Neural crest cell (in vitro differentiated cells): ENCODE results near the gene PLXDC2. TPM values are rescaled to one million over a fixed set of nuclear protein-coding genes. Genes with fewer than 3 reads are reported as not detected.

Experiments
- DNase-seq: peaks from one replicate; pipeline ENCODE4 v3.0.0; 2021; ENCODE audit warnings: low read depth, mixed read lengths, low spot score
- H3K27ac Mint-ChIP-seq: one replicate; pipeline ENCODE4 v1.8.0; 2021; ENCODE audit warnings: mild to moderate bottlenecking, mixed read lengths; ENCODE audit not compliant: unreplicated experiment
- H3K27me3 Mint-ChIP-seq: 2 replicates; pipeline ENCODE4 v1.8.0; 2021; ENCODE audit warnings: low read depth, mild to moderate bottlenecking, mixed read lengths
- H3K36me3 Mint-ChIP-seq: 2 replicates; pipeline ENCODE4 v1.8.0; 2021; ENCODE audit warnings: low read depth, mild to moderate bottlenecking, mixed read lengths
- H3K4me1 Mint-ChIP-seq: 2 replicates; pipeline ENCODE4 v1.8.0; 2021; ENCODE audit warnings: mixed read lengths
- H3K4me3 Mint-ChIP-seq: one replicate; pipeline ENCODE4 v1.8.0; 2021; ENCODE audit warnings: mild to moderate bottlenecking, mixed read lengths
- H3K9me3 Mint-ChIP-seq: 2 replicates; pipeline ENCODE4 v1.8.0; 2021; ENCODE audit warnings: mixed read lengths
- total RNA-seq: library from RNA; stranded (reverse); gene quantifications from 2 replicates; pipeline ENCODE4 v1.2.1, GENCODE V29; 2021
- TF ChIP-seq, protein P1 (sequence below): fragments of 200-600 bp; sonication (generic); conservative IDR thresholded peaks from 2 replicates; pipeline ENCODE4 v1.5.0; 2021; ENCODE audit warnings: antibody characterized with exemption, mild to moderate bottlenecking

PLXDC2 gene
- total RNA-seq, 1 donor from 2014 or later, result 4.0 TPM

GRCh38 chr10:19778996-19779395, 37.2 kb upstream of the PLXDC2 start:
- DNase-seq, result no peak
- no peaks in the 10 kb centered on the region for H3K9me3 Mint-ChIP-seq
- H3K4me1 Mint-ChIP-seq, result no peaks in the 10 kb centered on the region
- TF ChIP-seq, protein P1, sequence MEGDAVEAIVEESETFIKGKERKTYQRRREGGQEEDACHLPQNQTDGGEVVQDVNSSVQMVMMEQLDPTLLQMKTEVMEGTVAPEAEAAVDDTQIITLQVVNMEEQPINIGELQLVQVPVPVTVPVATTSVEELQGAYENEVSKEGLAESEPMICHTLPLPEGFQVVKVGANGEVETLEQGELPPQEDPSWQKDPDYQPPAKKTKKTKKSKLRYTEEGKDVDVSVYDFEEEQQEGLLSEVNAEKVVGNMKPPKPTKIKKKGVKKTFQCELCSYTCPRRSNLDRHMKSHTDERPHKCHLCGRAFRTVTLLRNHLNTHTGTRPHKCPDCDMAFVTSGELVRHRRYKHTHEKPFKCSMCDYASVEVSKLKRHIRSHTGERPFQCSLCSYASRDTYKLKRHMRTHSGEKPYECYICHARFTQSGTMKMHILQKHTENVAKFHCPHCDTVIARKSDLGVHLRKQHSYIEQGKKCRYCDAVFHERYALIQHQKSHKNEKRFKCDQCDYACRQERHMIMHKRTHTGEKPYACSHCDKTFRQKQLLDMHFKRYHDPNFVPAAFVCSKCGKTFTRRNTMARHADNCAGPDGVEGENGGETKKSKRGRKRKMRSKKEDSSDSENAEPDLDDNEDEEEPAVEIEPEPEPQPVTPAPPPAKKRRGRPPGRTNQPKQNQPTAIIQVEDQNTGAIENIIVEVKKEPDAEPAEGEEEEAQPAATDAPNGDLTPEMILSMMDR, result no peak
- H3K4me3 Mint-ChIP-seq, result no peak overlapping the region
- no peaks in the 10 kb centered on the region for H3K36me3 Mint-ChIP-seq
- no peak overlapping the region for H3K27ac Mint-ChIP-seq
- no peaks in the 10 kb centered on the region for H3K27me3 Mint-ChIP-seq

- Mint-ChIP-seq H3K4me3 (no peak overlapping the region), H3K9me3 (no peaks in the 10 kb centered on the region), H3K4me1 (no peaks in the 10 kb centered on the region), H3K27ac (no peak overlapping the region), H3K36me3 (no peaks in the 10 kb centered on the region), H3K27me3 (no peaks in the 10 kb centered on the region)
- no peak for DNase-seq
- TF ChIP-seq, protein P1, result no peak
Measured at GRCh38 chr10:19782430-19783089, 33.7 kb upstream of the PLXDC2 start.

GRCh38 chr10:19783721-19784120, 32.5 kb upstream of the PLXDC2 start:
- TF ChIP-seq, protein P1, result no peak
- no peak overlapping the region for H3K27ac Mint-ChIP-seq
- no peaks in the 10 kb centered on the region for H3K36me3 Mint-ChIP-seq
- H3K4me1 Mint-ChIP-seq, result peaks cover 5% of the 10 kb centered on the region
- no peak for DNase-seq
- no peaks in the 10 kb centered on the region for H3K27me3 Mint-ChIP-seq
- no peak overlapping the region for H3K4me3 Mint-ChIP-seq
- H3K9me3 Mint-ChIP-seq, result peaks cover 3% of the 10 kb centered on the region

- DNase-seq, result no peak
- Mint-ChIP-seq H3K27me3 (no peaks in the 10 kb centered on the region), H3K4me3 (no peak overlapping the region), H3K36me3 (no peaks in the 10 kb centered on the region), H3K9me3 (peaks cover 3% of the 10 kb centered on the region), H3K27ac (no peak overlapping the region), H3K4me1 (peaks cover 5% of the 10 kb centered on the region)
- TF ChIP-seq, protein P1, result no peak
Measured at GRCh38 chr10:19785366-19785765, 30.9 kb upstream of the PLXDC2 start.

DNA sequence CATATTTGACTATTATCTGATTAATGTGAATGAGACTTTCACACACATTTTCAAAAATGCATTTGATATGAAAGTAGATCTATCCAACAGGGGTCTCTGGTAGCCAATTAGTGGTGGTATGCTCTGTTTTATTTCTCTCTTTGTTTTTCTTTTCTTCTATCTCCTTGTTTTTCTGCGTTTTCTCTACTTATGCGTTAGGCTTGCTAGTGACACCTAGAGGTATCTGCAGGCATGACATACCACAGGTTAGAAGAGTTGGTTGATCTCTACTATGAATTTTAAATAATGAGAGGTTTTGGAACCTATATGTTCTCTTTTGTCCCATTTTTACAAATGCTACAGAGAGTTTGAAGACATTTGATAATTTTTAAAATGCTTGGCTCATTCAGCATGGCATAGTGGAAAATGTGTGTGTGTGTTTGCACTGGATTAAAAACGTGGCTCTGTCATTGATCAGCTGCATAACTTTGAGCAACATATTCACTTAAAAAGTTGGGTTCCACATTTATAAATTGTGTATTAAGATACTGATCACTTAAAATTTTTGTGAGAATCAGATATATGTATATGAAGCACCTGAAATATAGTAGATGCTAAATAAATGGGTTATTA, 28.1 kb upstream of the PLXDC2 start:
- H3K27ac Mint-ChIP-seq, result no peak overlapping the region
- peaks cover 5% of the 10 kb centered on the region for H3K4me1 Mint-ChIP-seq
- no peaks in the 10 kb centered on the region for H3K27me3 Mint-ChIP-seq
- peak; percentile 34 for DNase-seq
- no peaks in the 10 kb centered on the region for H3K36me3 Mint-ChIP-seq
- TF ChIP-seq, protein P1, result peak; percentile 85
- H3K4me3 Mint-ChIP-seq, result no peak overlapping the region
- peaks cover 3% of the 10 kb centered on the region for H3K9me3 Mint-ChIP-seq
